Measurements from ENCODE around the gene PICALM. TPM values are rescaled to one million over a fixed set of nuclear protein-coding genes. Genes with fewer than 3 reads are reported as not detected.
A peak's percentile ranks its signal among the peaks of the same experiment; 100 is the strongest.
"Not testable (repeated sequence)": the region's sequence is repeated elsewhere in the genome, so short reads cannot be mapped to it uniquely, and the experiment has no call there.

The PICALM gene
- total RNA-seq, 1 experiment from 2014 or later, result 341 TPM

DNA sequence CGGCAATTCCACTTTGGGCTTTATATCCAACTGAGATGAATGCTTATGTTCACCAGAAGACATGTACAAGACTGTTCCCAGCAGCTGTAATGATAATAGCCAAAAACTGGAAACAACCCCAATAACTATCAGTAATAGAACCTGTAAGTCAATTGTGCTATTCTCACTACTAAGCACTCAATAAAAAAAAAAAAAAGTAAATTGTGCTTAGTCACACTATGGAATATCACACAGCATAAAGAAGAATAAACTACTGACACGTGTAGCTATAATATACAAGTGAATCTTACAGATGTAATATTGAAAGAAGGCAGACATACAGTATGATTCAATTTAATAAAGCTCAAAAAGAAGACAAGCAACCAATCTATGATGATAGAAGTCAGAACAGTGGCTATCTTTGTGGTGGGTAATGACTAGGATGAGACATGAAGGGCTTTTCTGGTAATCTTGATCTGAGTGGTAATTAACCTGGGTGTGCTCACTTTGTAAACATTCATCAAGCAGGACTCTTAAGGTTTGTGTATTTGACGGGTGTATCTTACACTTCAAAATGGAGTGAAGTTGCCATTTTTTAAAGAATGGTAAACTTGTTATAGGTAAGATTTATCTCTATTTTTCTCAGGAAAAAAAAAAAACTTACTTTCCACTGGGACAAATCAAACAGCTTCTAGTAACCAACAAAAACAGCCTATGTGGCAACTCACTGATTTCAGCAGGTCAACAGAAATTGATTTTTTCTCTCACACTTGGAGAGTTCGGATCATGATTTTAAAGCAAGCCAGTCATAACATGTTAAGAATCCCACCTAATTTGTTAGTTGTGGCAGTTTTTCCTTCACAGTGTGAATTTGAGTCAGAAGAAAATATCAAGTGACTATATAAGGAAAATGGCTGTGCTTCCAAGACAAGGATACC is 129.5 kb downstream of the PICALM start:
- no peak for DNase-seq (ENCODE audit: low read depth)

DNA sequence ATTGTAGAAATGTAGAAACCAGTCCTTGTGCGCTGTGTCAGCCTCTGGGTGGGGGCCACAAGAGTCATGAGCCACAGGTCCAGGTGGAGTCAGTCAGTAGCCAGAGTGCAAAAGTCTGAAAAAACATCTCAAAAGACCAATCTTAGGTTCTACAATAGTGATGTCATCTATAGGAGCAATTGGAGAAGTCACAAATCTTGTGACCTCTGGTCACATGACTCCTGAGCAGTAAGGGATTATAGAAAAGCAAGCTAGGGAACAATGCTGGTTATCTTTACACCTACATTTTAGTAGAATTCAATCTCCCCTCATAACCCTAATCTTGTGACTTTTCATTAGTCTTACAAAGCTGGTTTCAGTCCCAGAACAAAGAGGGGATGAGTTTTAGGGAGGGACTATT is 131.0 kb downstream of the PICALM start:
- no peak for DNase-seq (ENCODE audit: low read depth)

DNA sequence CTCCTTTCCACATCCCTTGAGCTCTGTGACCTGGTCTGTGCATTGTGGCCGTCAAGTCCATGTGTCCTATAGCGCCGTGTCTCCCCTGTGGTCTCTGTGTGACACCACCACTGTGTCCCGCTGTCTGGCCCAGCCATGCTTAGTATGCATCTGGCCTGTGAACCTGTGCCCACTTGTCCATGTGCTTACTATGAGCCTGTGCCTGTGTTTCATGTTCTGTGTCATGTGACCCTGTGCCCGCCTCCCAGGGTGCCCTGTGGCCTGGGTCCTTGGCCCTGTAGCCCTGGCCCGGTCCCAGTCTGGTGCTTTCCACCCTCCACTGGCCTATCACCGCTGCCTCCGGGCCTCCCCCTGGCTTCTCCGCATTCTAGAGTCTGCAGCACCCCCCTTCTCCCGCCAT is 133.1 kb downstream of the PICALM start:
- no peak for DNase-seq (ENCODE audit: low read depth)

DNA sequence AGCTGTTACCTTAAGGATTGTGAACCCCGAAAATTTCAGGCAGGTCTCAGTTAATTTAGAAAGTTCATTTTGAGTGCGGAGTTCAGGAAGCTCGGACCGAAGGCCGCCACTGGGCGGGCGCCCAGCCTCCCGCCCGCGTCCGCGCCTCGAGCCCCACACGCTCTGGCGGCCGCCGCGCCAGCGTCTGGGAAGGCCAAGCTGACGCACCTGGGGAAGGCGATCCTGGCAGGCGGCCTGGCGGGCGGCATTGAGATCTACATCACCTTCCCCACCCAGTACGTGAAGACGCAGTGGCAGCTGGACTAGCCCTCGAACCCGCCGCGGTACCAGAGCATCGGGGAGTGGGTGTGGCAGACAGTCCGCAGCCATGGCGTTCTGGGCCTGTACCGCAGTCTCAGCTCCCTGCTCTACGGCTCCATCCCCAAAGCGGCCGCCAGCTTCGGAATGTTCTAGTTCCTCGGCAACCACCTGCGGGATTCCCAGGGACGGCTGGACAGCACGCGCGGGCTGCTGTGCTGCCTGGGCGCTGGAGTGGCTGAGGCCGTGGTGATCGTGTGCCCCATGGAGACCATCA is 134.2 kb downstream of the PICALM start:
- DNase-seq (ENCODE audit: low read depth), result no peak

GRCh38 chr11:85930879-85931366 is 138.0 kb downstream of the PICALM start:
- DNase-seq (ENCODE audit: low read depth), result no peak

- not testable (repeated sequence) for DNase-seq (ENCODE audit: low read depth)
Observed at GRCh38 chr11:85926653-85927214, 142.2 kb downstream of the PICALM start.

DNA sequence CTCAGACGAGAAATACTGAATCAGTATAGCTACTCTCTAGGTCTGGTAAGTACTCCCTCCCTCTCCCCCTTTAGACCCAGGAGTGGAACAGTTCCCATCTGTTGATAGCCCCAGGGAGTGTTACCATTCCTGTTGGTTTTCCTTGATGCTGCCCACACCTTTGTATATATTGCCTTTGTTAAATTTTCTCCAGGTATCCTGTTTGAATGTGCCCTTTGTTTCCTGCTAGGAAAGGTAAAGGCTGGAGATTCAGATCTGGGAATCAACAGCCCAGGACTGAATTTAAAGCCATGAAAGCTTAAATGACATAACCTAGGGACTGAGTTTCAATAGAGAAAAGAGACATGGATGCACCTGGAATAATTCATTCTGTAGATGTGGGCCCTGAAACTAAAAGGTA is 145.4 kb downstream of the PICALM start:
- DNase-seq (ENCODE audit: low read depth), result no peak

- no peak for DNase-seq (ENCODE audit: low read depth)
Observed at GRCh38 chr11:85922367-85922766, 146.5 kb downstream of the PICALM start.

DNA sequence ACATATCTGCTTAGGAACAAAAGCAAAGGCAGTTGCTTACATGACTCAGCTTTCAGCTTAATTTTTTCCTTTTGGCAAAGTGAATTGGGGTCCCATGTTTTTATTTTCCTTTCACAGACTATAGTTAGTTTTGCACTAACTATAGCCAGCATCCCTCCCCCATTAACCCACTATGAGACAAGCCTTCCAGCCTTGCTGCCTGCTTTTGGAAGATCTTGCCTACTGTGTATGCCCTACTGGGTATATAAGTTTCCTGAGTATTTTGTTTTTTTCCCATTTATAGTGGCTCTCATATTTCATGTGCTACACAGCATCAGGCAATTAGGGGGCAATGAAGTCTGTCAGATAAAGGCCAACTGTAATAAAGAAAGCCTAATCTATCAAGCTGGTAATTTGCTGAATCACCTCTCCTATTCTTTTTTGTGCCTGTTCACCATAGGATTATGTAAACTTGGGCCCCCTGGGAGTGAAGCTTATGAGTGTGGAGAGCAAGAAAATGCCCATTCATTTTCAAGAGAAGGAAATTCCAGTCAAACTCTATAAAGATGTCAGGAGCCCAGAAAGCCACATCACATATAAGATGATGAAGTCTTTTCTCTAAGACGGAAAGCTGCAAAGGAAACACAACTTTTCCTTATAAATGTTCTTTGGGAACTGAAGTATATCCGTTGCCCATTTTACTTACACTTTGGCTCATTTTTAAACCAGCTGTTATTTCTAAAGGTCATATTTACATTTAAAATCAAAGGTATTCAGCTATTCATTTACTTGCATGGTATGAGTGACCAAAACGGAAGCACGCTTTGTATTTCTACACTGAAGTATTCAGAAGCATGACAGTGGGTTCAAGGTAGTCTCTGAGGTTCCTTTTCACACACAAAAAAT is 149.7 kb downstream of the PICALM start:
- no peak for DNase-seq (ENCODE audit: low read depth)

GRCh38 chr11:85914425-85914824 is 154.5 kb downstream of the PICALM start:
- peak; percentile 4 for DNase-seq (ENCODE audit: low read depth)

- DNase-seq (ENCODE audit: low read depth), result no peak
Observed at GRCh38 chr11:85913513-85913912, 155.4 kb downstream of the PICALM start.

DNA sequence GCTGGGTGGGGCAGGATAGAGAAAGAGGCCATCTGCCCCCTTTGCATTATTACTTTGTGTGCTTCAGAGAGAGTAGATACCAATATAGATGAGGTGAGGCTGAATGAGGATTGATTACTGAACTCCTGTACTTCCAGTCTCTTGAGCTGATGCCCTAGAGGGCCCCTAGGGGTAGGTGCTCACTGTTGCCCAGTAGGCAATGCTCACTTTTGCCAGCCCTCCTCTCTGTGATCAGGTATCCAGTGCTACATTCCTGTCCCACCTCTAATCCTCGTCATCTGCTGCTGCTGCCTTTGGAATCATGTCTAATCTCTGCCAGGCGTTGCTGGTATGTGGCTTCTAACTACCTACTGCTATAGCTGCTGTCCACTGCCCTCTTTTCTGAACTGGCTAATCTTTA is 156.5 kb downstream of the PICALM start:
- no peak for DNase-seq (ENCODE audit: low read depth)

Other genes starting within 250 kb of the PICALM start
- 0.05 TPM in 1 of 2 replicates, not detected in the other for gene CCDC83, start 213.7 kb downstream of the PICALM start, total RNA-seq (2014; rRNA removed; shearing (Covaris generic))
- gene EED, start 175.7 kb upstream of the PICALM start, total RNA-seq (2014; rRNA removed; shearing (Covaris generic)), result 35.6 and 37.7 TPM in 2 replicates
- gene HIKESHI, start 233.2 kb upstream of the PICALM start, total RNA-seq (2014; rRNA removed; shearing (Covaris generic)), result 94.4 and 98.2 TPM in 2 replicates